Cardiac muscle cell (in vitro differentiated cells and primary cell): ENCODE results near the gene KIF3B. TPM values are rescaled to one million over a fixed set of nuclear protein-coding genes. Genes with fewer than 3 reads are reported as not detected.

Experiments
- DNase-seq, 2 donors: peaks; one replicate each; pipeline versions ENCODE4 v3.0.0 to v3.0.0-alpha.2; 2010 to 2017; ENCODE audit warnings: low read depth in 1 of 2, low spot score in 1 of 2
- H3K27ac ChIP-seq: fragments of 200-600 bp; sonication (generic); 2 replicates; pipeline ENCODE4 v1.5.1; 2016
- H3K27me3 ChIP-seq: fragments of 200-600 bp; sonication (generic); 2 replicates; pipeline ENCODE4 v1.6.0; 2016; ENCODE audit warnings: control low read depth
- H3K36me3 ChIP-seq: fragments of 200-600 bp; sonication (generic); 2 replicates; pipeline ENCODE4 v1.5.1; 2016; ENCODE audit warnings: control low read depth
- H3K4me1 ChIP-seq: fragments of 200-600 bp; sonication (generic); 2 replicates; pipeline ENCODE4 v1.8.1; 2017; ENCODE audit warnings: low read depth, mild to moderate bottlenecking, mixed run types
- H3K4me3 ChIP-seq: fragments of 200-600 bp; sonication (generic); 2 replicates; pipeline ENCODE4 v1.5.1; 2016; ENCODE audit warnings: mild to moderate bottlenecking
- H3K9me3 ChIP-seq: fragments of 200-600 bp; sonication (generic); 2 replicates; pipeline ENCODE4 v1.5.1; 2017; ENCODE audit warnings: low read depth, mild to moderate bottlenecking, control low read depth
- polyA plus RNA-seq: library from polyadenylated mRNA; unstranded; fragments of >200 nt; fragmentation: Nextera tagmentation; extraction: Ambion mirVana; gene quantifications from 2 replicates; pipeline ENCODE4 v1.2.1, GENCODE V29; 2016
- total RNA-seq: library from RNA; depleted of rRNA; stranded (reverse); fragments of >200 nt; gene quantifications from 2 replicates; pipeline ENCODE4 v1.2.3, GENCODE V29; 2016
- TF ChIP-seq, protein P1 (sequence below): IDR thresholded peaks from 2 replicates; pipeline ENCODE4 v1.5.1; 2012; ENCODE audit warnings: low read depth, mild to moderate bottlenecking, low read length

KIF3B gene
- total and polyA plus RNA-seq, 2 experiments from 2014 or later, result 6.2 to 13.2 TPM

DNA sequence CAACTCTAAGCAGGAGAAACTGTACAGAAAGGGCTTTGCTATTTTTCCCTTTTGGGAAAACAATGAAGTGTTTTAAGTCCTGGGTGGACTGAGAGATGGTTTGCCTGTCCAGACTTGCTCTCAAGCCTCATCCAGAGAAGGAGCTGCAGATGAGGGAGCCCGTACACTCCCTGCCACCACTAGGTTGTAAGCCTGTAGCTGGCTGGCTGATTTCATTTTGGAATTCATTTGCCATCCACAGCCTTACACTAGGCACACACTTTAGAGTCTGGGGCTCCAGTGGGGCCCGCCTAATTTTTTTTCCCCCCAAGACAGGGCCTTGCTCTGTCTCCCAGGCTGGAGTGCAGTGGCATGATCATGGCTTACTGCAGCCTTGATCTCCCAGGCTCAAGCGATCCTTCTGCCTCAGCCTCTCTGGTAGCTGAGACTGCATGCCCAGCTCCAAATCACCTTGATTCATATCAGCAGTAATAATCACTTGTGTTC lies 41.4 kb upstream of the KIF3B start:
- no peaks in the 10 kb centered on the region for H3K9me3 ChIP-seq
- no peak for DNase-seq
- H3K27me3 ChIP-seq, result no peaks in the 10 kb centered on the region
- H3K27ac ChIP-seq, result no peak overlapping the region
- TF ChIP-seq, protein P1, sequence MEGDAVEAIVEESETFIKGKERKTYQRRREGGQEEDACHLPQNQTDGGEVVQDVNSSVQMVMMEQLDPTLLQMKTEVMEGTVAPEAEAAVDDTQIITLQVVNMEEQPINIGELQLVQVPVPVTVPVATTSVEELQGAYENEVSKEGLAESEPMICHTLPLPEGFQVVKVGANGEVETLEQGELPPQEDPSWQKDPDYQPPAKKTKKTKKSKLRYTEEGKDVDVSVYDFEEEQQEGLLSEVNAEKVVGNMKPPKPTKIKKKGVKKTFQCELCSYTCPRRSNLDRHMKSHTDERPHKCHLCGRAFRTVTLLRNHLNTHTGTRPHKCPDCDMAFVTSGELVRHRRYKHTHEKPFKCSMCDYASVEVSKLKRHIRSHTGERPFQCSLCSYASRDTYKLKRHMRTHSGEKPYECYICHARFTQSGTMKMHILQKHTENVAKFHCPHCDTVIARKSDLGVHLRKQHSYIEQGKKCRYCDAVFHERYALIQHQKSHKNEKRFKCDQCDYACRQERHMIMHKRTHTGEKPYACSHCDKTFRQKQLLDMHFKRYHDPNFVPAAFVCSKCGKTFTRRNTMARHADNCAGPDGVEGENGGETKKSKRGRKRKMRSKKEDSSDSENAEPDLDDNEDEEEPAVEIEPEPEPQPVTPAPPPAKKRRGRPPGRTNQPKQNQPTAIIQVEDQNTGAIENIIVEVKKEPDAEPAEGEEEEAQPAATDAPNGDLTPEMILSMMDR, result no peak
- H3K4me3 ChIP-seq, result no peak overlapping the region
- H3K36me3 ChIP-seq, result peaks cover 14% of the 10 kb centered on the region
- no peaks in the 10 kb centered on the region for H3K4me1 ChIP-seq

DNA sequence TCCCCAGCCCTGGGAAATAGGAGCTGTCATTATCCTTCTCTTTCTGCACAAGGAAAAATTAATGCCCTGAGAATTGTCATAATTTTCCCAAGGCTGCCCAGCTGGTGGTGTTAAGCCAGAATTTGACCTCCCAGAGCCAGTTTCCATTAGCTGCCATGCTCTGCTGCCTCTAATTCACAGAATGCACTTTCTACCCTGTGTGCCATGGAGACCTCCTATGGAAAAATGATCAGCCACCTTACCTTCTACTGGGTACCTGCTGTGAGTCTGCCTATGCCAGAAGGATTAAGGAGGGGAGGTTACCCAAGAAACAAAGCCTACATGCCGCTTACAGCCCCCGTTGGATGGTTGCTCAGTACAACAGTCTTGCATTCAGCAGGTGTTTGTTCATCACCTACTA lies 40.6 kb upstream of the KIF3B start:
- H3K27ac ChIP-seq, result no peak overlapping the region
- TF ChIP-seq, protein P1, result no peak
- peaks cover 10% of the 10 kb centered on the region for H3K36me3 ChIP-seq
- no peak for DNase-seq
- no peaks in the 10 kb centered on the region for H3K27me3 ChIP-seq
- H3K9me3 ChIP-seq, result no peaks in the 10 kb centered on the region
- H3K4me1 ChIP-seq, result no peaks in the 10 kb centered on the region
- H3K4me3 ChIP-seq, result no peak overlapping the region

DNA sequence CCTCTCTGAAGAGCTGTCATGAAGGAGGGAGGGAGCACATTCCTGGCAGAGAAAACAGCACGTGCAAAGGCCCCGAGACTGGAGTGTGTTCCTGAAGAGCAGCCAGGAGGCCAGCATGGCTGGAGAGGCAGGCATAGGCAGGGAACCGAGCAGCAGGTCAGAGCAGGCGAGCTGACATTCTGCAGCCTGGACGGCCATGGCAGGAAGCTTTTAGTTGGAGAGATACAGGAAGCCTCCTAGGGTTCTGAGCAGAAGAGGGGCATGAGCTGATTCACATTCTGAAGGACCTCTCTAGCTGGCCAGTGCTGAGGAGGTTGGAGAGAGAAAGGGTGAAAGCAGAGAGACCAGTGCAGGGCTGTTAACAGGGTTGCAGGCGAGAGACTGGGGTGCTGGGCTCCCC lies 40.0 kb upstream of the KIF3B start:
- H3K4me3 ChIP-seq, result no peak overlapping the region
- no peaks in the 10 kb centered on the region for H3K9me3 ChIP-seq
- TF ChIP-seq, protein P1, result no peak
- H3K27me3 ChIP-seq, result no peaks in the 10 kb centered on the region
- no peaks in the 10 kb centered on the region for H3K4me1 ChIP-seq
- no peak overlapping the region for H3K27ac ChIP-seq
- DNase-seq, result no peak
- H3K36me3 ChIP-seq, result peaks cover 4% of the 10 kb centered on the region

DNA sequence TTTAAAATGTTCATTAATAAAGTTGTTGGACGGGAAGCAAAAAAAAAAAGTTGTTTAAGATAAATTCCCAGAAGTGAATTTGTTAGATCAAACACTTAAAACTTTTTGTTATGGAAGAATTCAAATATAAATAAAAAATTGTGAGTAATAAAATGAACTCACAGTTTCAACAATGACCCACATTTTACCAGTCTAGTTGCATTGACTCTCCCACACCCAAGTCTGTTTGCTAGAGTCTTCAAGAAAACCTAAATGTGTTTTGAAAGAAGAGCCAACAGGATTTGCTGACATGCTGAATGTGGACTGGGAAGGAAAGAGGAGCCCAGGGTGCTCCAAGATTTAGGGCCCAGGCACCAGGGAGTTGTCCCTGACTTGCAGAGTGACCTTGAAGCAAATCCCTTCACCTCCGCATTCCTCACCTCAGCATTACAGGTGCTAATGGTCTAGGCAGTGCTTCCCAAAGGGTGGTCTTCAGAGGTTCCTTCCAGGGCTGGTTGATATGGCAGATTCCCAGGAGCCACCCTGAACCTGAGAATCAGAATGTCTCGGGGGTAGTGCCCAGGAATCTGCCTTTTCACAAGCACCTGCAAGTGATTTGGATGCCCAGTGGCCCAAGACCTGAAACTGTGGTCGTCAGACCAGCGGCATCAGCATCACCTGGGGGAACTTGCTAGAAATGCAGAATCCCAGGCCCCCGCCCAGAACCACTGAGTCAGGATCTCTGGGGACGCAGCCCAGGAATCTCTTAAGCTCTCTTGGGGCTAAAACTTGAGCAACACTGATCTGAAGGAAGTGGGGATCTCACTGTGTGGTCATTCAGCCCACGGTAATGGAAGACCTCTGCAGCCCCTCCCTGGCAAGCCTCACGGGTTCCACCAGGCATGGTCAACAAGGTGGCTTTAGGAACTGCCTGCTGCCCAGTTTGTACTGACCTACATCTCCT lies 38.7 kb upstream of the KIF3B start:
- Histone ChIP-seq H3K27me3 (no peaks in the 10 kb centered on the region), H3K9me3 (no peaks in the 10 kb centered on the region), H3K36me3 (no peaks in the 10 kb centered on the region), H3K27ac (no peak overlapping the region), H3K4me3 (no peak overlapping the region), H3K4me1 (no peaks in the 10 kb centered on the region)
- DNase-seq, result no peak
- TF ChIP-seq, protein P1, result no peak

DNA sequence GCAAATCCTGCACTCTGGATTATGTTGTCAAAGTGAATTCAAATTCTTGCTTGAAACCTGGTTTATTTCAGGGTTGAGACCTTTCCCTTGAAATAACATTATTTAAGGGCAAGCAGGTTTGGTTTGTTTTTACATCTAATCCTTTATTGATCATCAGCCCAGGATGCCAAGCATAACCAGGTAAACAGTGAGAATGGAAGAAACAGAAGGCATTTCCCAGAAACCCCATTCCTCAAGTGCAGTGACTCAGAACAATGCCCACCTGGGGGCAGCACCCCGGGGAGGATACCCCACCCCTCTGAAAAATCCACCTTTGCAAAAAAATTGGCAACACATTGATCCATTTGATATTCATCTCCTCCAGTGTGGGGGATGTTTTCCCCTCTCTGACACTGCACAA lies 37.2 kb upstream of the KIF3B start:
- no peaks in the 10 kb centered on the region for H3K27me3 ChIP-seq
- TF ChIP-seq, protein P1, result no peak
- no peaks in the 10 kb centered on the region for H3K9me3 ChIP-seq
- no peaks in the 10 kb centered on the region for H3K36me3 ChIP-seq
- H3K27ac ChIP-seq, result no peak overlapping the region
- no peak for DNase-seq
- no peaks in the 10 kb centered on the region for H3K4me1 ChIP-seq
- H3K4me3 ChIP-seq, result no peak overlapping the region
